Esophagus squamous epithelium (tissue), 5 donors: Measurements from ENCODE around the gene BICC1. TPM values are rescaled to one million over a fixed set of nuclear protein-coding genes. Genes with fewer than 3 reads are reported as not detected.

Experiments used
- DNase-seq: peaks from one replicate; lab custom pipeline; 2025; lab: John Stamatoyannopoulos, UW
- H3K27ac ChIP-seq, 4 donors: fragments of 200-600 bp; sonication (generic); one replicate each; pipeline ENCODE4 v1.5.1; 2016 to 2019; ENCODE audit warnings: mild to moderate bottlenecking in 1 of 4
- H3K27me3 ChIP-seq, 4 donors: fragments of 200-600 bp; sonication (generic); 1 replicate in 3 of 4; 2 replicates in 1 of 4; pipeline versions ENCODE4 v1.5.1 to v1.6.0; 2017 to 2021; ENCODE audit warnings: antibody characterized with exemption in 1 of 4
- H3K36me3 ChIP-seq, 3 donors: fragments of 200-600 bp; sonication (generic); one replicate each; pipeline ENCODE4 v1.5.1; 2016 to 2019
- H3K4me1 ChIP-seq, 3 donors: fragments of 200-600 bp; sonication (generic); one replicate each; pipeline ENCODE4 v1.5.1; 2017 to 2019
- H3K4me3 ChIP-seq, 4 donors: fragments of 200-600 bp; sonication (generic); 1 replicate in 3 of 4; 2 replicates in 1 of 4; pipeline ENCODE4 v1.5.1; 2016 to 2019; ENCODE audit warnings: mild to moderate bottlenecking in 2 of 4, moderate library complexity in 1 of 4
- H3K9me3 ChIP-seq, 3 donors: fragments of 200-600 bp; sonication (generic); one replicate each; pipeline ENCODE4 v1.5.1; 2016 to 2019
- POLR2A ChIP-seq, 4 donors: fragments of 450-650 bp; IDR thresholded peaks; one replicate each; pipeline ENCODE4 v1.6.1; 2017; ENCODE audit warnings: antibody characterized with exemption in 4 of 4, mild to moderate bottlenecking in 4 of 4, moderate library complexity in 3 of 4
- WGBS, 2 donors: methylation state at CpG; one replicate each; pipeline ENCODE4 v1.1.5; 2018; 5-methylcytosine and 5-hydroxymethylcytosine counted together
- intact Hi-C: fragments of 100-400 bp; cut with DNase I; formaldehyde crosslinking; loops from one replicate; pipeline ENCODE4 v1.15.0; 2022
- total RNA-seq, 4 donors: library from RNA; depleted of rRNA; stranded (reverse); fragments of >200 nt; gene quantifications; one replicate each; pipeline ENCODE4 v1.1.0, GENCODE V29; 2016
- TF ChIP-seq, protein P1 (sequence below), 6 experiments: fragments of 450-650 bp in 4 of 6; fragments of 200-600 bp in 2 of 6; sonication (generic) in 2 of 6; IDR thresholded peaks; one replicate each; pipeline ENCODE4 v1.5.1; 2016 to 2019; ENCODE audit warnings: antibody characterized with exemption in 6 of 6, mild to moderate bottlenecking in 4 of 6, moderate library complexity in 4 of 6
- donor health status: DM: yes; HTN: yes; CAD: no.

BICC1 gene
- total RNA-seq, 4 donors from 2014 or later = 0.11 to 8.2 (median 2.0) TPM

DNA sequence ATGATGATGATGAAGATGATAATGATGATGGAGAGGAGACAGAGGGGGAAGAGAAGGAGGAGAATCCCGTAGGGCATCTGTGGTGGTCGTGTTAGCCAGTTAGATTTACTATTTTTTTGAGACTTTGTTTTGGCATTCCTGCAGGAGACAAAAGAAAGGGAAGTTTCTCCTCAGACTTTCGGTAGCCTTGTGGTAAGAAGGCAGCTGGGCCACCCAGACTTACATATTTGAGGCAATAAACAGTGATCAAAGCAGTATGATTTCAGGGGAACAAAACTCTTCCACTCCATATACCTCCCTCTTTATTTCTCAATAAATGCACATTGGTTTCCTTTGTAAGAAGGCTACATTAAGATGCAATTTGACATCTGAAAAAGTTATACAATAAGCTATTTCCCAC, 32.4 kb upstream of the BICC1 start:
- Histone ChIP-seq H3K4me1 (no peaks in the 10 kb centered on the region), H3K27me3 (no peaks in the 10 kb centered on the region), H3K4me3 (no peak overlapping the region), H3K27ac (no peak overlapping the region), H3K9me3 (no peaks in the 10 kb centered on the region), H3K36me3 (no peaks in the 10 kb centered on the region)
- no peak for DNase-seq
- no peak for TF ChIP-seq POLR2A (IDR thresholded peaks at IDR 0.05)
- TF ChIP-seq, protein P1, sequence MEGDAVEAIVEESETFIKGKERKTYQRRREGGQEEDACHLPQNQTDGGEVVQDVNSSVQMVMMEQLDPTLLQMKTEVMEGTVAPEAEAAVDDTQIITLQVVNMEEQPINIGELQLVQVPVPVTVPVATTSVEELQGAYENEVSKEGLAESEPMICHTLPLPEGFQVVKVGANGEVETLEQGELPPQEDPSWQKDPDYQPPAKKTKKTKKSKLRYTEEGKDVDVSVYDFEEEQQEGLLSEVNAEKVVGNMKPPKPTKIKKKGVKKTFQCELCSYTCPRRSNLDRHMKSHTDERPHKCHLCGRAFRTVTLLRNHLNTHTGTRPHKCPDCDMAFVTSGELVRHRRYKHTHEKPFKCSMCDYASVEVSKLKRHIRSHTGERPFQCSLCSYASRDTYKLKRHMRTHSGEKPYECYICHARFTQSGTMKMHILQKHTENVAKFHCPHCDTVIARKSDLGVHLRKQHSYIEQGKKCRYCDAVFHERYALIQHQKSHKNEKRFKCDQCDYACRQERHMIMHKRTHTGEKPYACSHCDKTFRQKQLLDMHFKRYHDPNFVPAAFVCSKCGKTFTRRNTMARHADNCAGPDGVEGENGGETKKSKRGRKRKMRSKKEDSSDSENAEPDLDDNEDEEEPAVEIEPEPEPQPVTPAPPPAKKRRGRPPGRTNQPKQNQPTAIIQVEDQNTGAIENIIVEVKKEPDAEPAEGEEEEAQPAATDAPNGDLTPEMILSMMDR (IDR thresholded peaks at IDR 0.05) = no peak
- WGBS, 2 donors = 50 to 53% methylated on average over 3 of the region's 3 CpGs
- intact Hi-C loops = no loop called here

DNA sequence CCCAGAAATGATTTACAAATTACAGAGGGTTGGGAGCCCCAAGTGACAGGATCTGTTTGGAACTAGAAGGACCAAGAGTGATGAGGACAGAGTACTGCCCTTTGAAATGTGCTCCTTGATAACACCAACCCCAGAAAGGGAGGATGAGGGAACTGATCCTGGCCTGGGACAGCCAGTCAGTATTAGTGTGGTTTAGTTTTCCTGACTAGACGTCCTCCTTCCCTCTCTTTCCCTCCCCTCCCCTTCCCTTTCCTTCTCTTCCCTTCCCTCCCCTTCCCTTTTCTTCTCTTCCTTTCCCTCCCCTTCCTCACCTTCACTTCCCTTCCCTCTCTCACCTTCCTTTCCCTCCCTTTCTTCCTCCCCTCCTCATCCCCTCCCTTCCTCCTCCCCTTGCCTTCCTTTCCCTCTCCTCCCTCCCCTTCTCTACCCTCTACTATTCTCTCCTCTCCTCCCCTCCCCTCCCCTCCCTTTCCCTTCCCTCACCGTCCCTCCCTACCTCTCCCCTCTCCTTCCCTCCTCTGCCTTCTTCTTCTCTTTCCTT, 31.0 kb upstream of the BICC1 start:
- Histone ChIP-seq H3K4me1 (no peaks in the 10 kb centered on the region), H3K36me3 (no peaks in the 10 kb centered on the region), H3K27me3 (no peaks in the 10 kb centered on the region), H3K9me3 (no peaks in the 10 kb centered on the region), H3K4me3 (no peak overlapping the region), H3K27ac (no peak overlapping the region)
- WGBS, 2 donors = 27 to 49% methylated on average over 2 of the region's 2 CpGs
- no peak for DNase-seq
- TF ChIP-seq, protein P1 (IDR thresholded peaks at IDR 0.05) = no peak
- TF ChIP-seq POLR2A (IDR thresholded peaks at IDR 0.05) = no peak
- intact Hi-C loops = no loop called here

DNA sequence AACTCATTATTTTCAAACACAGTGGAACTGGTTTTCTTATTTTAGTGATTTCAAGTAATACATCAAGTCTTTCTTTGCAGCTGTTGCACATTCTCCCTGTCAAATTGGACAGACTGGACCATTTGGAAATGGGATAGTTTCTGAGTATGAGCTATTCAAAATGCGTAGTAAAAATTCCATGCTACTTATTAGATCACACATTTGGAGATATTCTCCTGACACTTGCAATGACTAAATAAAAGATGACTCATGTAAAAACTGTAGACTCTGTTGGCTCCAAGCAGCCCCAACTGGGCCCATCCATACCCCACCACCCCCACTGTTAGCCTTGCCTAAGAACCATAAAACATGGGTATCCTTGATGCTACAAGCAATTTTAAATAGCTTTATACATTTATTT, 25.9 kb upstream of the BICC1 start:
- intact Hi-C loops = no loop called here
- DNase-seq = no peak
- H3K4me1 ChIP-seq = no peaks in the 10 kb centered on the region
- no peak overlapping the region for H3K4me3 ChIP-seq
- H3K27ac ChIP-seq = no peak overlapping the region
- TF ChIP-seq, protein P1 (IDR thresholded peaks at IDR 0.05) = no peak
- no peak for TF ChIP-seq POLR2A (IDR thresholded peaks at IDR 0.05)
- WGBS, 2 donors = 81 to 82% methylated on average over 1 of the region's 1 CpG
- H3K9me3 ChIP-seq = no peaks in the 10 kb centered on the region
- no peaks in the 10 kb centered on the region for H3K36me3 ChIP-seq
- no peaks in the 10 kb centered on the region for H3K27me3 ChIP-seq

DNA sequence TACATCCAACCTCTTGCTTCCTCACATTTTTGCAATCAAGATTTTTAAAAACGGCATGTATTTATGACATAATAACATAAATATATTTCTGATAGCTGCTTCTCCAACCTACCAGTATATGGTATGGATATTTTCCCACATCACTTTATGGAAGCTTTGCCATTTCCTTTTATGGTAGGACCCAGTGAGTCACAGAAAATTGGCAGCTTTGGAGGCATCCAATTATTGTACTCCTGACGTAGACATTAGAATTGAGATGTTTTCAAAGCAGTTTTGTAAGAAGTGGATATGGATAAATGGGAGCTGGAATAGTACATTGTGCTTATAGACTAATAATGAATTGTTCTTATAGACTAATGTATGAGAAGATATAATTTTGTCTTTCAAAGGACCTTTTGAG, 23.8 kb upstream of the BICC1 start:
- no peak overlapping the region for H3K27ac ChIP-seq
- no peak overlapping the region for H3K4me3 ChIP-seq
- DNase-seq = no peak
- 48 to 60% methylated on average over 2 of the region's 2 CpGs for WGBS, 2 donors
- H3K4me1 ChIP-seq = no peaks in the 10 kb centered on the region
- no peaks in the 10 kb centered on the region for H3K27me3 ChIP-seq
- no peaks in the 10 kb centered on the region for H3K9me3 ChIP-seq
- intact Hi-C loops = no loop called here
- no peaks in the 10 kb centered on the region for H3K36me3 ChIP-seq
- no peak for TF ChIP-seq POLR2A (IDR thresholded peaks at IDR 0.05)
- TF ChIP-seq, protein P1 (IDR thresholded peaks at IDR 0.05) = no peak

DNA sequence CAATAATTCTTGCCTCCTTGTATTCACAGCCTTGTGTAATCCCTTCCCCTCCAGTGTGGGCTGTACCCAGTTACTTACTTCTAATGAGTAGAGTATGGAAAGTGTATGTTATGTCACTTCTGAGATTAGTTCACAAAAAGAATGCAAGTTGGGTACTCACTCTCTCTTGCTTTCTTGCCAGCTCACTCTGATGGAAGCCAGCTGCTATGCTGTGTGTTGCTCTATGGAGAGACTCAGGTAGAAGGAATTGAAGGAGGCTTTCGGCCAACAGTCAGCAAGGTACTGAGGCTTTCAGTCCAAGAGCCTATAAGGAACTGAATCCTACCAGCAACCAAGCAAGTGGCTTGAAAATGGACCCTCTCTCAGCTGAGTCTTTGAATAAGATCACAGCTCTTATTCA, 9.7 kb upstream of the BICC1 start:
- H3K9me3 ChIP-seq = no peaks in the 10 kb centered on the region
- WGBS, 2 donors = 80 to 91% methylated on average over 1 of the region's 1 CpG
- no peak for DNase-seq
- intact Hi-C loops = no loop called here
- H3K36me3 ChIP-seq = no peaks in the 10 kb centered on the region
- TF ChIP-seq POLR2A (IDR thresholded peaks at IDR 0.05) = no peak
- TF ChIP-seq, protein P1 (IDR thresholded peaks at IDR 0.05) = no peak
- no peak overlapping the region for H3K27ac ChIP-seq
- no peaks in the 10 kb centered on the region for H3K4me1 ChIP-seq
- H3K4me3 ChIP-seq = no peak overlapping the region
- H3K27me3 ChIP-seq = peaks cover 0 to 5% (median 0%) of the 10 kb centered on the region in 4 donors
